ENCODE results near the gene TMEM87B. TPM values are rescaled to one million over a fixed set of nuclear protein-coding genes. Genes with fewer than 3 reads are reported as not detected.

Gene TMEM87B
- total RNA-seq, 2 donors from 2014 or later, result 14.8 to 15.3 TPM

DNA sequence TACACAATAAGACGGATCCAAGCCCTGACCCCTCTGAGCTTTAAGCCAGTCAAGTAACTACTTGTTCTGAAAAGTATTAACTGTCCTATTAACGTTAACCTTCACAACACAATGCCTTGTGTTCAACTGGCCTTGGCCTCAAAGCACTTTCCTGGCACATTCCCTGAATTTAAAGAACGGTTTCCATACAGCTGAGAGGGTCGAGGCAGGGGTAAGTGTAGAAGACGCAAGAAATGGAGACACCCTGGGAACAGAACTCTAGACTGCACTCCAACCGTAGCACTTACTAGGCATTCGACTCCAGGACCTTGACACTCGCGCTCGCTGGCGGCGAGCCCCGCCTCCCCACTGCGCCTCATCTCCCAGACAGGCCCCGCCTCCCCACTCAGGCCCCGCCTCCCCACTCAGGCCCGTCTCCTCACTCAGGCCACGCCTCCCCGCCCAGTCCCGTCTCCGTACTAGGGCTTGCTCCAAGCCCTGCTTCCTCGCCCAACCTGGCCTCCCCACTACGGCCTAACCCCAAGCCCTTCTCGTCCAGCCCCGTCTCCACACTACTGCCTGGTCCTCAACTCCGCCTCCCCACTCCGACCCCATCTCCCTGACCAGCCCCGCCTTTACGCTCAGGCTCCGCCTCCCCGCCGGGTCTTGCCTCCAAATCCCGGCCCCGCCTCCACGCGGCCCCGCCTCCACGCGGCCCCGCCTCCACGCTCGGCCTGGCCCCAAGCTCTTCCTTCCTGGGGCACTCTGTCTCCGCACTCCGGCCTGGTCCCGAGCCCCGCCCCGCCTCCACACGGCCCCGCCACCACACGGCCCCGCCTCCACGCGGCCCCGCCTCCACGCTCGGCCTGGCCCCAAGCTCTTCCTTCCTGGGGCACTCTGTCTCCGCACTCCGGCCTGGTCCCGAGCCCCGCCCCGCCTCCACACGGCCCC is 887 bp upstream of the TMEM87B start:
- intact Hi-C loops (cut with DNase I), result loop anchor here (5.0 kb wide), 1 partner anchor 107 kb away; no protein-coding TSS in a partner anchor

DNA sequence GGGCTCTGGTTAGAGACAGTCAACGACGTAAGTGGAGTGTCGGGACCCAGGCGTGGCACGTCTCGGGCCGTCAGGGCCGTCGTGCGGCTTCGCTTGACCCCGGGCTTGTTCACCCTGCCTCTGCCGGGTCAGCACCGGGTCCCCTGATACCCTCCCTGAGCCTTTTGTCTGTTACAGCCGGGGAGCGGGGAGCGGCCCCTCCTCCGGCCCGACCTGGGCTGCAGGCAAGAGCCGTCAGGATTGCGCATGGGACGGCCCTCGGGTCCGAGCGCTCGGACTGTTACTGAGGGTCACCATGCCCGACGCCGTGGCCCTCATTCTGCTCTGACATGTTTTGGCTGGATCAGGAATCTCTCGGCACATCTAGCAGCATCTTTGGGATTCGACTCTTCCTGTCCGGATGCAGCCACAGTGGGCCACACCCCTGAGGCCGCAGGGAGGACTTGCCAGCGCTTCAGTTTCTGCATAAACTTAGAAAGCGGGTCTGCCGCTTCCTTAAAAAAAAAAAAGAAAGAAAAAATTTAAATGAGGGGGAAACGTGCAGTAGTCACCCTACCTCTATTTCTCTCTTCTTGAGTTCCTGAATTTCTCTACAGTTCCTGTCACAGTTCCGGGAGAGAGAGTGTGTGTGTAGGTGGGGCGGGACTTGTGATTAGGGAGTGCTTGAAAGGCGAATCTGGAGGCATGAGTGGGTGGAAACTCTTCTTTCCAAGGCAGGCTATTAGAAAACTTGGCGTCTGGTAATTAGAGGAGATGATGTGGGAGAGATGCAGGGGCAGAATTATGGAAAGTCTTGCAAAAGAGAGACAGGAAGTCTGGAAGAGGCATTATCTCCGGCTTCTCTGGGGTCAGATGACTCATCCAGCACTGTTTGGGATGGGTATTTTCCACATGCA is 909 bp downstream of the TMEM87B start:
- no peaks in the 10 kb centered on the region for H3K36me3 ChIP-seq (replicated peaks in 1 of 2; ENCODE audit: insufficient read depth in 1 of 2, low read depth in 2 of 2)
- TF ChIP-seq CTCF (IDR thresholded peaks at IDR 0.05) (no peak), POLR2A (IDR thresholded peaks at IDR 0.05) (peak in 2 of 3 donors; percentile 7 to 30)
- no peak for ATAC-seq
- peak; percentile 52 to 79 (median 62) for DNase-seq
- no peaks in the 10 kb centered on the region for H3K27me3 ChIP-seq
- peak overlapping the region; percentile 71 to 90 for H3K4me3 ChIP-seq
- 0 to 1% methylated on average over 21 to 41 of the region's 42 CpGs for WGBS, 2 donors
- H3K9me3 ChIP-seq, result no peaks in the 10 kb centered on the region
- peak overlapping the region; percentile 82 to 97 (median 89) for H3K27ac ChIP-seq
- peaks cover 32% of the 10 kb centered on the region for H3K4me1 ChIP-seq
- intact Hi-C loops (cut with DNase I), result no loop called here

More for the DNA sequence above, 887 bp upstream of the TMEM87B start:
- H3K9me3 ChIP-seq, result no peaks in the 10 kb centered on the region
- peak; percentile 99 to 100 (median 99) for DNase-seq
- no peaks in the 10 kb centered on the region for H3K36me3 ChIP-seq (replicated peaks in 1 of 2; ENCODE audit: insufficient read depth in 1 of 2, low read depth in 2 of 2)
- H3K27me3 ChIP-seq, result no peaks in the 10 kb centered on the region
- TF ChIP-seq POLR2A (IDR thresholded peaks at IDR 0.05) (peak in 2 of 3 donors; percentile 41 to 52), CTCF (IDR thresholded peaks at IDR 0.05) (no peak)
- H3K4me1 ChIP-seq, result peaks cover 32% of the 10 kb centered on the region
- ATAC-seq, result peak; percentile 76
- peak overlapping the region; percentile 75 to 87 (median 86) for H3K27ac ChIP-seq
- peak overlapping the region; percentile 21 to 27 for H3K4me3 ChIP-seq
- 1% methylated on average over 35 to 61 of the region's 62 CpGs for WGBS, 2 donors

- peaks cover 36% of the 10 kb centered on the region for H3K4me1 ChIP-seq
- H3K27me3 ChIP-seq, result no peaks in the 10 kb centered on the region
- ATAC-seq, result no peak
- H3K27ac ChIP-seq, result peak overlapping the region; percentile 7 to 97 (median 87)
- H3K36me3 ChIP-seq (replicated peaks in 1 of 2; ENCODE audit: insufficient read depth in 1 of 2, low read depth in 2 of 2), result no peaks in the 10 kb centered on the region
- intact Hi-C loops (cut with DNase I), result no loop called here
- 44 to 46% methylated on average over 3 of the region's 3 CpGs for WGBS, 2 donors
- no peak for DNase-seq
- no peak for TF ChIP-seq POLR2A (IDR thresholded peaks at IDR 0.05)
- no peaks in the 10 kb centered on the region for H3K9me3 ChIP-seq
- H3K4me3 ChIP-seq, result no peak overlapping the region
Observed at GRCh38 chr2:112056626-112056987, 1.5 kb downstream of the TMEM87B start.

DNA sequence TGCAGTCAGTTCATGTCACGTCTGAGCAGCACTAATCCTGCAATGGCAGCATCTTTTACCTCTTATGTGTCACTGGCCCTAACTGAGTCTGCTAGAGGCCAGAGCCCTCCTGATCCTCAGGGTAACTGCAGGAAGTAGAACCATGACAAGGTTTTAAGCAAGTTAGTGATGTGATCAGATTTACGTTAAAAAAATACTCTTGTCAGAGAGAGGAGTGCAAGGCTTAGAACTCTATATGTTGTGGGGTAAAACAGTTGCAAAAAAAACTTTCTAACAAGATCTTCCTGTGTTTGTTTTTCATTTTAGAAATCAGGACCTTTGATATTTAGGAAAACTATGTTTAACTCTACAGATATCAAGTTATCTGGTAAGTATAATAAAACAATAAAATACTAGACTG is 4.6 kb downstream of the TMEM87B start:
- intact Hi-C loops (cut with DNase I), result no loop called here
- no peak for ATAC-seq
- H3K9me3 ChIP-seq, result no peaks in the 10 kb centered on the region
- H3K4me1 ChIP-seq, result peaks cover 29% of the 10 kb centered on the region
- WGBS, 2 donors, result 86 to 93% methylated on average over 2 of the region's 2 CpGs
- H3K4me3 ChIP-seq, result no peak overlapping the region
- no peaks in the 10 kb centered on the region for H3K27me3 ChIP-seq
- DNase-seq, result no peak
- TF ChIP-seq CTCF (IDR thresholded peaks at IDR 0.05), result no peak
- TF ChIP-seq POLR2A (IDR thresholded peaks at IDR 0.05), result no peak
- H3K27ac ChIP-seq, result no peak overlapping the region
- peaks cover 0 to 5% of the 10 kb centered on the region in 2 donors for H3K36me3 ChIP-seq (replicated peaks in 1 of 2; ENCODE audit: insufficient read depth in 1 of 2, low read depth in 2 of 2)

DNA sequence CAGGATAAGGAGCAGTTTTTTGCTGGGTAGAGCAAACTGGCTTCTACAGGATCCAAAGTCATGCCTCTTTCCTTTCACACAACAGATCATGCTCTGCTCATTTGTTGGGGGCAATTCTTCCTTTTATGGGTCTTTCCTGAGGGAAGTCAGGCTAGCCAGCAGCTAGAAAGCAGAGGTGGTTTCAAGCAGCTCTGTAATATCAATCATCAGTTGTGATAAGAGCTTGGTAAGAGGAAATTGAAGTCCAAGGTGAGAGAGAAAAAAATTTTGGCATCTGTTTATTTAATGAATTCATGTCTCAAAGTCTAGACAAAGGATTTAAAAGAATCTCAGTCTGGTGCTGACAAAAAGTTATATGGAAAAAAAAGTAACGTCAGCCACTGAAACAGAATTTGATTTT is 6.2 kb downstream of the TMEM87B start:
- WGBS, 2 donors, result 47 to 65% methylated on average over 1 of the region's 1 CpG
- Histone ChIP-seq H3K36me3 (replicated peaks in 1 of 2; ENCODE audit: insufficient read depth in 1 of 2, low read depth in 2 of 2) (peaks cover 0 to 7% of the 10 kb centered on the region in 2 donors), H3K4me1 (peaks cover 27% of the 10 kb centered on the region)

More for the DNA sequence above, 6.2 kb downstream of the TMEM87B start:
- H3K27me3 ChIP-seq, result no peaks in the 10 kb centered on the region
- H3K27ac ChIP-seq, result peak overlapping the region in 1 of 4 donors; percentile 15
- no peaks in the 10 kb centered on the region for H3K9me3 ChIP-seq
- no peak for DNase-seq
- intact Hi-C loops (cut with DNase I), result no loop called here
- ATAC-seq, result no peak
- TF ChIP-seq POLR2A (IDR thresholded peaks at IDR 0.05) (no peak), CTCF (IDR thresholded peaks at IDR 0.05) (no peak)
- no peak overlapping the region for H3K4me3 ChIP-seq
